ENCODE results near the gene AK5.

Gene AK5

GRCh38 chr1:77281491-77282186, at the start of gene AK5:
Gene AK5, plus strand, starts transcription at chr1:77282019. Its CDS starts 295 bp downstream, at chr1:77282314.
- H3K4me1 ChIP-seq (ENCODE audit: control insufficient read depth, insufficient read depth, low read length): peaks cover 3% of the 10 kb centered on the region
- peaks cover 10% of the 10 kb centered on the region for H3K27me3 ChIP-seq (ENCODE audit: control insufficient read depth, insufficient read depth, low read length)
- H3K4me3 ChIP-seq (ENCODE audit: low read length): peak within 1 kb of the TSS; percentile 57
- H3K27ac ChIP-seq (ENCODE audit: low read depth, low read length): no peak within 1 kb of the TSS
- H3K36me3 ChIP-seq (ENCODE audit: control insufficient read depth, insufficient read depth, low read length): no peaks in the 10 kb centered on the region
- H3K9ac ChIP-seq (ENCODE audit: low read length): no peak within 1 kb of the TSS

- Histone ChIP-seq H3K9ac (ENCODE audit: low read length) (no peak overlapping the region), H3K4me3 (ENCODE audit: low read length) (no peak overlapping the region), H3K4me1 (ENCODE audit: control insufficient read depth, insufficient read depth, low read length) (no peaks in the 10 kb centered on the region), H3K27me3 (ENCODE audit: control insufficient read depth, insufficient read depth, low read length) (no peaks in the 10 kb centered on the region), H3K27ac (ENCODE audit: low read depth, low read length) (no peak overlapping the region), H3K36me3 (ENCODE audit: control insufficient read depth, insufficient read depth, low read length) (no peaks in the 10 kb centered on the region)
Measured at GRCh38 chr1:77232829-77233228, 49.0 kb upstream of the AK5 start.

GRCh38 chr1:77234096-77234495, 47.7 kb upstream of the AK5 start:
- H3K9ac ChIP-seq (ENCODE audit: low read length): no peak overlapping the region
- H3K36me3 ChIP-seq (ENCODE audit: control insufficient read depth, insufficient read depth, low read length): no peaks in the 10 kb centered on the region
- no peak overlapping the region for H3K4me3 ChIP-seq (ENCODE audit: low read length)
- no peaks in the 10 kb centered on the region for H3K27me3 ChIP-seq (ENCODE audit: control insufficient read depth, insufficient read depth, low read length)
- no peaks in the 10 kb centered on the region for H3K4me1 ChIP-seq (ENCODE audit: control insufficient read depth, insufficient read depth, low read length)
- no peak overlapping the region for H3K27ac ChIP-seq (ENCODE audit: low read depth, low read length)

- H3K9ac ChIP-seq (ENCODE audit: low read length): no peak overlapping the region
- H3K27me3 ChIP-seq (ENCODE audit: control insufficient read depth, insufficient read depth, low read length): no peaks in the 10 kb centered on the region
- no peaks in the 10 kb centered on the region for H3K36me3 ChIP-seq (ENCODE audit: control insufficient read depth, insufficient read depth, low read length)
- H3K4me3 ChIP-seq (ENCODE audit: low read length): no peak overlapping the region
- no peaks in the 10 kb centered on the region for H3K4me1 ChIP-seq (ENCODE audit: control insufficient read depth, insufficient read depth, low read length)
- H3K27ac ChIP-seq (ENCODE audit: low read depth, low read length): no peak overlapping the region
Measured at GRCh38 chr1:77234943-77235342, 46.9 kb upstream of the AK5 start.

GRCh38 chr1:77238462-77238861, 43.4 kb upstream of the AK5 start:
- Histone ChIP-seq H3K9ac (ENCODE audit: low read length) (no peak overlapping the region), H3K4me3 (ENCODE audit: low read length) (no peak overlapping the region), H3K36me3 (ENCODE audit: control insufficient read depth, insufficient read depth, low read length) (no peaks in the 10 kb centered on the region), H3K27me3 (ENCODE audit: control insufficient read depth, insufficient read depth, low read length) (no peaks in the 10 kb centered on the region), H3K27ac (ENCODE audit: low read depth, low read length) (no peak overlapping the region), H3K4me1 (ENCODE audit: control insufficient read depth, insufficient read depth, low read length) (no peaks in the 10 kb centered on the region)

GRCh38 chr1:77239311-77239710, 42.5 kb upstream of the AK5 start:
- Histone ChIP-seq H3K27me3 (ENCODE audit: control insufficient read depth, insufficient read depth, low read length) (no peaks in the 10 kb centered on the region), H3K9ac (ENCODE audit: low read length) (no peak overlapping the region), H3K36me3 (ENCODE audit: control insufficient read depth, insufficient read depth, low read length) (no peaks in the 10 kb centered on the region), H3K27ac (ENCODE audit: low read depth, low read length) (no peak overlapping the region), H3K4me1 (ENCODE audit: control insufficient read depth, insufficient read depth, low read length) (no peaks in the 10 kb centered on the region), H3K4me3 (ENCODE audit: low read length) (no peak overlapping the region)

- no peak overlapping the region for H3K27ac ChIP-seq (ENCODE audit: low read depth, low read length)
- no peaks in the 10 kb centered on the region for H3K36me3 ChIP-seq (ENCODE audit: control insufficient read depth, insufficient read depth, low read length)
- no peak overlapping the region for H3K4me3 ChIP-seq (ENCODE audit: low read length)
- no peaks in the 10 kb centered on the region for H3K27me3 ChIP-seq (ENCODE audit: control insufficient read depth, insufficient read depth, low read length)
- no peak overlapping the region for H3K9ac ChIP-seq (ENCODE audit: low read length)
- H3K4me1 ChIP-seq (ENCODE audit: control insufficient read depth, insufficient read depth, low read length): no peaks in the 10 kb centered on the region
Measured at GRCh38 chr1:77245830-77246229, 36.0 kb upstream of the AK5 start.

- Histone ChIP-seq H3K27me3 (ENCODE audit: control insufficient read depth, insufficient read depth, low read length) (no peaks in the 10 kb centered on the region), H3K27ac (ENCODE audit: low read depth, low read length) (no peak overlapping the region), H3K36me3 (ENCODE audit: control insufficient read depth, insufficient read depth, low read length) (no peaks in the 10 kb centered on the region), H3K4me3 (ENCODE audit: low read length) (no peak overlapping the region), H3K4me1 (ENCODE audit: control insufficient read depth, insufficient read depth, low read length) (no peaks in the 10 kb centered on the region), H3K9ac (ENCODE audit: low read length) (no peak overlapping the region)
Measured at GRCh38 chr1:77250126-77250525, 31.7 kb upstream of the AK5 start.

GRCh38 chr1:77253211-77253610, 28.6 kb upstream of the AK5 start:
- H3K36me3 ChIP-seq (ENCODE audit: control insufficient read depth, insufficient read depth, low read length): no peaks in the 10 kb centered on the region

GRCh38 chr1:77263708-77264107, 18.1 kb upstream of the AK5 start:
- Histone ChIP-seq H3K27ac (ENCODE audit: low read depth, low read length) (no peak overlapping the region), H3K36me3 (ENCODE audit: control insufficient read depth, insufficient read depth, low read length) (no peaks in the 10 kb centered on the region), H3K9ac (ENCODE audit: low read length) (no peak overlapping the region), H3K4me3 (ENCODE audit: low read length) (no peak overlapping the region), H3K27me3 (ENCODE audit: control insufficient read depth, insufficient read depth, low read length) (no peaks in the 10 kb centered on the region), H3K4me1 (ENCODE audit: control insufficient read depth, insufficient read depth, low read length) (no peaks in the 10 kb centered on the region)

More at GRCh38 chr1:77253211-77253610, 28.6 kb upstream of the AK5 start:
- no peak overlapping the region for H3K27ac ChIP-seq (ENCODE audit: low read depth, low read length)
- no peak overlapping the region for H3K9ac ChIP-seq (ENCODE audit: low read length)
- H3K4me3 ChIP-seq (ENCODE audit: low read length): no peak overlapping the region
- no peaks in the 10 kb centered on the region for H3K4me1 ChIP-seq (ENCODE audit: control insufficient read depth, insufficient read depth, low read length)
- no peaks in the 10 kb centered on the region for H3K27me3 ChIP-seq (ENCODE audit: control insufficient read depth, insufficient read depth, low read length)

- Histone ChIP-seq H3K27ac (ENCODE audit: low read depth, low read length) (no peak overlapping the region), H3K27me3 (ENCODE audit: control insufficient read depth, insufficient read depth, low read length) (no peaks in the 10 kb centered on the region), H3K9ac (ENCODE audit: low read length) (no peak overlapping the region), H3K4me3 (ENCODE audit: low read length) (no peak overlapping the region), H3K36me3 (ENCODE audit: control insufficient read depth, insufficient read depth, low read length) (no peaks in the 10 kb centered on the region), H3K4me1 (ENCODE audit: control insufficient read depth, insufficient read depth, low read length) (no peaks in the 10 kb centered on the region)
Measured at GRCh38 chr1:77265180-77265579, 16.6 kb upstream of the AK5 start.

GRCh38 chr1:77267035-77267434, 14.8 kb upstream of the AK5 start:
- Histone ChIP-seq H3K27me3 (ENCODE audit: control insufficient read depth, insufficient read depth, low read length) (no peaks in the 10 kb centered on the region), H3K36me3 (ENCODE audit: control insufficient read depth, insufficient read depth, low read length) (no peaks in the 10 kb centered on the region), H3K9ac (ENCODE audit: low read length) (no peak overlapping the region), H3K4me3 (ENCODE audit: low read length) (no peak overlapping the region), H3K27ac (ENCODE audit: low read depth, low read length) (no peak overlapping the region), H3K4me1 (ENCODE audit: control insufficient read depth, insufficient read depth, low read length) (no peaks in the 10 kb centered on the region)

GRCh38 chr1:77271852-77272580, 9.8 kb upstream of the AK5 start:
- H3K27me3 ChIP-seq (ENCODE audit: control insufficient read depth, insufficient read depth, low read length): no peaks in the 10 kb centered on the region
- no peak overlapping the region for H3K9ac ChIP-seq (ENCODE audit: low read length)
- H3K4me1 ChIP-seq (ENCODE audit: control insufficient read depth, insufficient read depth, low read length): no peaks in the 10 kb centered on the region
- no peak overlapping the region for H3K27ac ChIP-seq (ENCODE audit: low read depth, low read length)
- no peaks in the 10 kb centered on the region for H3K36me3 ChIP-seq (ENCODE audit: control insufficient read depth, insufficient read depth, low read length)
- H3K4me3 ChIP-seq (ENCODE audit: low read length): no peak overlapping the region
